Activated effector memory CD4-positive, alpha-beta T cell treated with Interleukin-2 at 50 U/mL for 16 hours (primary cell): ENCODE data around the gene IPPK.

Source experiments
- DNase-seq: peaks from one replicate; pipeline ENCODE4 v3.0.0-alpha.2; 2020

Gene IPPK

DNA sequence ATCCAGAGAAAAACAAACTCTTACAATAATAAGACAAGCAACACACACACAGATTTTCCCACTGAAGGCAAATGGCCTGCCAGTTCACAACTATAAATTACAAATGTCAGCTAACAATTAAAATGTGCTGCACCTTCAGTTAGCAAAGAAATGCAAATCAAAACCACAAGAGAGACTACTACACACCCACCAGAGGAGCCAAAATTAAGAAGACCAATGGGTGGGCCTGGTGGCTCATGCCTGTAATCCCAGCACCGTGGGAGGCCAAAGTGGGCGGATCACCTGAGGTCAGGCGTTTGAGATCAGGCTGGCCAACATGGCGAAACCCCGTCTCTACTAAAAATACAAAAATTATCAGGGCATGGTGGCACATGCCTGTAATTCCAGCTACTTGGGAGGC is 15.1 kb upstream of the IPPK start:
- DNase-seq = no peak

- DNase-seq = no peak
Observed at GRCh38 chr9:92682269-92682668, 12.3 kb upstream of the IPPK start.

DNA sequence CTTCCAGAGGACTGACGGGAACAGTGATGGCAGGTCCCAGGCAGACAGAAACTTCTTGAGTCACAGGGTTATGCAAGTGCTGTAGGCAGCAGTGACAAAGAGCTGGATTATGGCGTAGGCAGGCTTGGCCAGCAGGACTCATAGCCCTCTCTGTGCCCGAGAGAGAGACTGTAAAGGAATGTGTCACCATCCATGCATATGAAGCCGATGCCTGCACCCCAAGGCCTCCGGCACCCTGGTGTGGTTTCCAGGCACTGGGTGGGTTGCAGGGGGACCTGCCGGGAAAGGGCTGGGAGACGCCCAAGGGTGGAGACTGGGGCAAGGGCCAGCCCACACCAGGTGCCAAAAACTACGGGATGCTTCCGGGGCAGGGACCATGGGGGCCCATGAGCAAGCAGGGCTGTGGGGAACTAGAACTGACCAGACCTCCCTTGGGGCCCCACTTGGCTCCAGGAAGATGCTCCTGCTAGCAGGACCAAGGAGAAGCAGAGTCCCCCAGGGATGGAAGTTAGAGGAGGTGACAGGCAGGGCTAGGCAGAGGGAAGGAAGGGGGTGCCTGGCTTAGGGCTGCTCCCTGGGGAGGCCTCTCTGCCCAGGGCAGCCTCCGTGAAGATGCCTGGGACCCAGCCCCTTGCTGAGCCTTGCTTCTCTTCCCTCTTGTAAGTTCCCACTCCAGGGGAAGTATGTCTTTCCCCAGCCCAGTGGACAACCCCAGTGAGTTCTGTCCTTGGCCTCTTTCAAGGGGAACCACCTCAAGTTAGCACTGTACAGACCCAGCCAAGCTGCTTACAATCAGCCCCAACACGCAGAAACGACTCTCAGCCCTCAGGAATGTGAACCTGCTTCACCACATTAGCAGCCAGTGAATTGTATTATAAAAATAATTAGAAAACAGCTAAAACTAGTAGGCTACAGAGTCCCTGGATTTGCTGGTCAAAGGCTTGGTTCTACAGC is 10.5 kb upstream of the IPPK start:
- no peak for DNase-seq

DNA sequence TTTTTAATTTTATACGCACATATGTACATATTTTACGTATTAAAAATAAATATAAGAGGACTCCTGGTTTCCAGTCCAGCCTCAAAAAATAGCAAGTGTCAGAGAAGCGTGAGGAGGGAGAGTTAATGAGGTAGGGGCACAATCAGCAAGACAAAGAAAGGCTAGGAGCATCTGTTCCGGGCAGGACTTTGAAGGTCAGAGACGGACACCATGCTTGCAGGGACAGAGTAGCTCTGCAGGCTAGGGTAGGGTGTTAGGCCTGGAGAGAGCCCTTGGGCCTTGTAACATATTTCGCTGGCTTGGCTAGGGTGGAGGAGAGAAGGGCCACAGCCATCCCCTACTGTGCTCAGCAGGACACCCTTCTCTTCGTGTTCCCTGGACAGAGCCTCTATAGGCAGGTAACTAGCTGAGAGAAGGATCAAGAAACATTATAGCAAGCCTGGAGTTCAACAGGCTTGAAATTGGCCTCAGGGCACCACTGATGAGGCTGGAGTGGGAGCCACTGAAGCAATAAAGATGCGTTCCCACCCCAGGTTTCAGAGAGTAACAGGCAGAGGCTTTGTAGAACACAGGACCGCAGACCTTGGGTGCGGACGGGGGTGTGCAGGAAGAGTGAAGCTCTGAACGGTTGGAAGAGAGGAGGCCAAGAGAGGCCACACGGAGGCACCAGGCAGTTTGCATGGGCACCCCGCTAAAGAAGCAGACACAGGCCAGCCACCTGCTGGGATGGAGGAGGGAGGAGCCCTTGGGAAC is 9.7 kb upstream of the IPPK start:
- DNase-seq = no peak

GRCh38 chr9:92671323-92671722 is 1.4 kb upstream of the IPPK start:
- no peak for DNase-seq

DNA sequence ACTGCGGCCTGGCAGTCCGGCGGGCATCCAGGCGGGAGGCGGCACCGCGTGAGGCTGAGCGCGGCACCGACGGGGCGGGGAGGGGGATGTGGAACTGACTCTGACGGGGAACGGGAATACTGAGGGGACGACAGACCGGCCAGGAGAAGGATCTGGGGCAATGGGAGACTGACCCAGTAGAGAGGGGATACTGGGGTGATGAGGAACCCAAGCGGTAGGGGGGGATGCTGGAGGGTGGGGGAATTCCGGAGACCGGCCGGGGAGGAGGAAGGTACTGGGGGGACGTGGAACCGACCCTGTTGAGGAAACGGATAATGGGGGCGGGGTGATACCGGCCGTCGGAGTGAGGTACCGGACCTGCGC is 423 bp downstream of the IPPK start:
- no peak for DNase-seq

- no peak for DNase-seq
Observed at GRCh38 chr9:92668746-92669526, 995 bp downstream of the IPPK start.

- no peak for DNase-seq
Observed at GRCh38 chr9:92666912-92667532, 2.9 kb downstream of the IPPK start.

DNA sequence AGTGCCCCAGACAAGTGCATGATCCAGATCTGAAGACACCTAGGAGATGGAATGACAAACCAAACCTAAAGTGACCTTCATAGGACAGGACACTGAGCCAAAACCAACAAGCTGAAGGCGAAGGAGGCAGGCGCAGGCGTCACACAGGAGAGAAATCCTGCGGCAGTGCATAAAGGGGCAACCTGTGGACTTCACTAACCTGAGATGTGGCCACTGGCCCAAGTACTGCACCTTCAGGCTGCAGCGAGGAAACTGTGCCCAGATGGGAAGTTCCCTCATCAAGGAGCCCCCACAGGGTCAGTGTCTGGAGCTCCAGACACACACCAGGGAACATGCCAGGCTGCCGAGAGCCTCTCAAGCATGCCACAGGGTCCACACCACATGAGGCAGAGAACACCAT is 3.7 kb downstream of the IPPK start:
- no peak for DNase-seq

DNA sequence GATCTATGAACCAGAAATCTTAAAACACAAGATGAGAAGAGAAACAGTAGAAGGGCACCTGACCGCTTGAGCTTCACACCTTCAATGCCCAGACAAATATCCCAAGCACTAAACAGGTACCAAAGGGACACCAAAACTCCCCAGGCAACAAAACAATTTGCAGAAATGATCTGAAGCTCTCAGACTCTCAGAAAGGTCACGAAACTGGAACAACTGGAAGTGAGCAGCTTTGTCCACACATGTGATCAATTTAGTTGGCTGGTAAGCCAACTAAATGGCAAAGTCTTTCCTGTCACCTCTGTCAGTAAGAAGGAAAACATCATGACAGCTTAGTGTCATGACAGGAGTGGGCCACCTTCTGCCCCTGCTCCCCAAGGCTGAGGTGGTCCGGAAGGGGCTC is 4.1 kb downstream of the IPPK start:
- no peak for DNase-seq

GRCh38 chr9:92664394-92665152 is 5.4 kb downstream of the IPPK start:
- DNase-seq = no peak

- no peak for DNase-seq
Observed at GRCh38 chr9:92663951-92664350, 6.0 kb downstream of the IPPK start.

DNA sequence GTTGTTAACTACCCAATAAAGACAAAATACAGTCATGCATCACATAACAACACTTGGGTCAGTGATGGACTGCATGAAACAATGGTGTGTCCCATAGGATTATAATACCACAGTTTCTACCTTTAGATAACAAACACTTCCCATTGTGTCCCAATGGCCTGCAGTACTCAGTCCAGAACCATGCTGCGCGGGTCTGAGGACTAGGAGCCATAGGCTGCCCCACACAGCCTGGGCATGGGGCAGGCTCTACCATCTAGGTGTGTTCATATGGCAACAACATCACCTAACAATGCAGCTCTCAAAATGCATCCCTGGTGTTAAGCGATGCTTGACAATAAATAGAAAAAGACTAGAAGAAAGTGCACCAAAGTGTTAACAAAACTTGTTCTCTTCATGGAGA is 6.8 kb downstream of the IPPK start:
- no peak for DNase-seq

DNA sequence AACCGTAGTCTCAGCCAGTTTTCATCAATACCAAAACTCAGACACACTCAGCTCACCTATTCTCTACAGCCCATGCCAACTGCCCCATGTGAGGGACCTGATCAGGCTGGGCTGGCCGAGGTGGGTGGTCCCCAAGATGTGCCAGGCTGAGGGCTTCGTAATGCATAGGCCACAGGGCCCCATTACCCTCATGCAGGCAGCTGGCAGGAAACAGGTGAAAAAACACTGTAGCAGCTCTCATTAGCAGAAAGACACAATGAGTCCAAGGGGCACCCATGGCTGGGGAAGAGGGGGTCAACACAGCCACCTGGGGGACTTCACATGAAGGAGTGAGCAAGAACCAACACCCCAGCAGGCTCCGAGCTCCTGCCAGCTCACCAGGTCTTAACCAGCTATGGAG is 8.2 kb downstream of the IPPK start:
- no peak for DNase-seq

DNA sequence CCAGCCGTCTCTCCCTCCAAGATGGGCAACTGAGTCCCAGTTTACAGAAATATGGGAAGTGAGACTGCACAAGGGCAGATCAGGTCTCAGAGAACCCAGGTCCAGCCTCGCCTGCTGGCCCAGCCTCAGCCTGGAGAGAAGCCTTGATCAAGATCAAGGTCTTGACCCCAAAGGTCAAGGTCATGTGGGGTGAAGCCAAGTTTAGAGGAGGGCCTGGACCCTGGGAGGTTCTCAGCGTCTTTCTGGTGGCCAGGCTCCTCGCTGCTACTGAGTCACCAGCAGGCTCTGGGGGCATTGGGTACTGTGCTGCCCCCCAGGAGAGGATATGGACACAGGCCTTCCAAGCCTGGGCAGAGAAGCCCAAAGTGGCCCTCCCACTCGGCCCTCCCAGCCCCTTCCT is 8.8 kb downstream of the IPPK start:
- DNase-seq = no peak

- DNase-seq = no peak
Observed at GRCh38 chr9:92660266-92660665, 9.7 kb downstream of the IPPK start.

- DNase-seq = no peak
Observed at GRCh38 chr9:92659601-92660000, 10.3 kb downstream of the IPPK start.

DNA sequence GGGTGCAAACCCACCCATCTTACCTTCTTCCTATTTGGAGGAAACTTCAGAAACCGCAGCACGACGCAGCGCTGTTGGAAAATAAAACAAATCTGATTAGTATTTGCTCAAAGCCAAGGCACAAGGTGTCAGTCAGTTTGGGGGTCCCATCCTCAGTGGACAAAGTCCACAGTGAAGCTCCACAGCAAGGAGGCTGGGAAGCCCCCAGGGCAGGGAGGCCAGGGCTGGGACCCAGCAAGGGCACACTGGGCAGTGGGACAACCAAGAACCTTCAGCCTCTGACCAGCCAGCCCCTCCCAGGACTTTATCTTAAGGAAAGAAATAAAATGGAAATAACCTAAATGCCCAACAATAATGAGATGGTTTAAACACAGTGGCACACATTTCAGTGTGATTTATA is 11.3 kb downstream of the IPPK start:
- no peak for DNase-seq

DNA sequence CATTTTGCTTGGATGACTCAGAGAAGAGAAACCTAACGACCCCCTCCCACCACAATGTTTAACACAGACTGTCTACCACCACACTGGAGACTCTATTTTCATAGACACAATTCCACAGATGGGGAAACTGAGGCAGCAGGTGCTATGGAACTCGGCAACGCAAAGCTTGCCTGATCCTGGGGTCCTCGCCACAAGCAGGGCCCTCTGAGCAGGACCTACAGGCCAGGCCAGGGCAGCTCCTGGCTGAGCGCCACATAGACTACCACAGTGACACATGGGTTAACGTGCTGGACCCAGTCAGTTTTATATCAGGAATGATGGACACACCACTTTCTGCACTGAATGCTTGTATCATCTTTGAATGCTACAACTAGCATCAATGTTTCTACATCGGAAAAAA is 11.8 kb downstream of the IPPK start:
- no peak for DNase-seq

DNA sequence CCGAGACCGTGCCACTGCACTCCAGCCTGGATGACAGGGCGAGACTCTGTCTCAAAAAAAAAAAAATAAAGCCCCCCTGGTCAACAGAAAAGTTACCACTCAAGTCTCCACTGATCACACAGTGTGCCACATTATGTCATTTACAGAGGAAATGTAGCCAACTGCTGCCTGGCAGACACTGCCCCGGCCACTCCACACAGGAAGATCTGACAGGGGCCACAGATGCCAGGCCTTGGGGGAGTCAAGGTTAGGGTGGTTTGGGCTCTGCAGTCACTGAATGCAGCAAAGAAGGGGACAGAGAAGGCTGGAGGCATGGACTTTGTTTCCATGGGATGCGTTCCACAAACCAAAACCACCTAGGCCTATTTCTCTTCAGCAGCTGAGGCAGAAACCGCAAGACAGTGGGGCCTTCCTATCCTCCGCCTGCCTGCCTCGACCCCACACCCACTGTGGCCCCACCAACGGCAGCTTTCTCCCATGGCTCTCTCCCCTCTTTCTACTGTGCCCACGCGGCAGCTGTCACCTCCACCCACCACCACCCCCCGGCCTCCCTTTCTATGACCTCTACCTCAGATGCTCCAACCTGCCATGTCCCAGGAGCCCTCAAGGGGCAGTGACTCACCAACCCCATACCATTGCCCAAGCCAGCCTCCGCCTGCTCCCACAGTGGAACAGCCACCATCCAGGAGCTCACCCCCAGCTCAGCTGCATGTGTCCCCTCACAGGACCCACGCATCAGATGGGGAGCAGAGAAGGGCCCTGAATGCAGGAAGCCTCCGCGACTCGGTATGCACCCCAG is 12.4 kb downstream of the IPPK start:
- DNase-seq = no peak

- DNase-seq = no peak
Observed at GRCh38 chr9:92656537-92656925, 13.4 kb downstream of the IPPK start.
